Mucosa of descending colon (tissue), 3 donors: ENCODE results near the gene STEAP1. TPM values are rescaled to one million over a fixed set of nuclear protein-coding genes. Genes with fewer than 3 reads are reported as not detected.
"Not testable (repeated sequence)": the region's sequence is repeated elsewhere in the genome, so short reads cannot be mapped to it uniquely, and the experiment has no call there.

Experiments
- ATAC-seq: fragments of 200-7000 bp; cut with Tn5 transposase; one replicate; pipeline ENCODE4 v1.9.1; 2020; ENCODE audit warnings: mild to moderate bottlenecking, moderate library complexity
- DNase-seq, 3 donors: peaks; one replicate each; pipeline ENCODE4 v3.0.0-alpha.2; 2020
- H3K36me3 ChIP-seq: fragments of 200-600 bp; one replicate; pipeline ENCODE4 v1.8.0; 2021; ENCODE audit warnings: low read depth, mild to moderate bottlenecking
- H3K4me1 ChIP-seq: fragments of 200-600 bp; one replicate; pipeline ENCODE4 v1.8.0; 2021; ENCODE audit warnings: low read depth, mild to moderate bottlenecking
- H3K4me3 ChIP-seq: fragments of 200-600 bp; one replicate; pipeline ENCODE4 v1.8.0; 2021; ENCODE audit warnings: mild to moderate bottlenecking
- H3K9me3 ChIP-seq: fragments of 200-600 bp; one replicate; pipeline ENCODE4 v1.8.0; 2021; ENCODE audit warnings: mild to moderate bottlenecking
- CTCF ChIP-seq: fragments of 200-600 bp; IDR thresholded peaks from one replicate; pipeline ENCODE4 v1.8.0; 2022; ENCODE audit warnings: antibody characterized with exemption, mild to moderate bottlenecking
- intact Hi-C, 2 donors: fragments of 100-400 bp; cut with DNase I in 1 of 2; cut with micrococcal nuclease in 1 of 2; formaldehyde crosslinking; loops; one replicate each; pipeline versions ENCODE4 v1.11.0 to v1.11.1; 2022; cut with DNase I, micrococcal nuclease
- total RNA-seq, 3 donors: library from RNA; stranded (reverse); fragmentation: NEBNext Ultra II Directional in 2 of 3; extraction: Animal tissue kit (Norgen Biotek cat#: 25700) in 2 of 3; gene quantifications; one replicate each; pipeline versions ENCODE4 v1.2.1 to v1.2.4, GENCODE V29; 2021 to 2023
- donor health status: DM: no; HTN: no; CAD: no; lungs with moderate emphysema.
- donor health status: DM: no; HTN: no; CAD: no.
- donor health status: DM: no; HTN: yes; CAD: no.

Gene STEAP1
- total RNA-seq, 3 donors from 2014 or later: 15.9 to 24.6 (median 24.5) TPM

- no peak overlapping the region for H3K4me3 ChIP-seq
- H3K9me3 ChIP-seq: no peaks in the 10 kb centered on the region
- ATAC-seq: no peak
- DNase-seq: no peak
- TF ChIP-seq CTCF: no peak
- H3K4me1 ChIP-seq: no peaks in the 10 kb centered on the region
- intact Hi-C loops: no loop called here
- no peaks in the 10 kb centered on the region for H3K36me3 ChIP-seq
Observed at GRCh38 chr7:90180011-90180585, 25.8 kb downstream of the STEAP1 start.

- Histone ChIP-seq H3K4me1 (no peaks in the 10 kb centered on the region), H3K36me3 (no peaks in the 10 kb centered on the region), H3K9me3 (no peaks in the 10 kb centered on the region), H3K4me3 (no peak overlapping the region)
- intact Hi-C loops: no loop called here
- no peak for DNase-seq
- ATAC-seq: no peak
- no peak for TF ChIP-seq CTCF
Observed at GRCh38 chr7:90180649-90181048, 26.4 kb downstream of the STEAP1 start.

- Histone ChIP-seq H3K9me3 (no peaks in the 10 kb centered on the region), H3K4me3 (no peak overlapping the region), H3K4me1 (no peaks in the 10 kb centered on the region), H3K36me3 (no peaks in the 10 kb centered on the region)
- ATAC-seq (no peak), DNase-seq (no peak)
- intact Hi-C loops: no loop called here
- TF ChIP-seq CTCF: no peak
Observed at GRCh38 chr7:90181485-90181884, 27.2 kb downstream of the STEAP1 start.

GRCh38 chr7:90186290-90186689, 32.0 kb downstream of the STEAP1 start:
- ATAC-seq, H3K4me1 ChIP-seq, DNase-seq, intact Hi-C loops, H3K36me3 ChIP-seq, H3K4me3 ChIP-seq, H3K9me3 ChIP-seq: not testable (repeated sequence)

- DNase-seq (no peak), ATAC-seq (no peak)
- TF ChIP-seq CTCF: no peak
- Histone ChIP-seq H3K4me3 (no peak overlapping the region), H3K4me1 (no peaks in the 10 kb centered on the region), H3K36me3 (no peaks in the 10 kb centered on the region), H3K9me3 (no peaks in the 10 kb centered on the region)
- intact Hi-C loops: no loop called here
Observed at GRCh38 chr7:90187507-90188050, 33.3 kb downstream of the STEAP1 start.

- peak; percentile 100 for ATAC-seq
- Histone ChIP-seq H3K4me3 (no peak overlapping the region), H3K36me3 (no peaks in the 10 kb centered on the region), H3K9me3 (no peaks in the 10 kb centered on the region), H3K4me1 (no peaks in the 10 kb centered on the region)
- TF ChIP-seq CTCF: no peak
- intact Hi-C loops: no loop called here
- DNase-seq: peak; percentile 55 to 77 (median 62)
Observed at GRCh38 chr7:90188281-90188680, 34.0 kb downstream of the STEAP1 start.
